SU-DHL-6 (cell line): ENCODE measurements around the gene SAG.

Experiments used
- H2AFZ ChIP-seq: fragments of 200-600 bp; sonication (generic); 2 replicates; pipeline ENCODE4 v1.6.1; 2014; ENCODE audit warnings: low read depth, mild to moderate bottlenecking, moderate library complexity, mixed read lengths, antibody characterized with exemption, low read length; ENCODE audit not compliant: severe bottlenecking
- H3F3A ChIP-seq: fragments of 200-600 bp; shearing (Covaris generic); 2 replicates; pipeline ENCODE4 v1.6.0; 2016; ENCODE audit warnings: antibody characterized with exemption, mild to moderate bottlenecking; ENCODE audit not compliant: insufficient read depth
- H3K27ac ChIP-seq: fragments of 200-600 bp; sonication (generic); 2 replicates; pipeline ENCODE4 v1.5.1; 2016; ENCODE audit warnings: low read depth, mild to moderate bottlenecking, low read length, moderate library complexity, mixed read lengths
- H3K27me3 ChIP-seq: fragments of 200-600 bp; sonication (generic), shearing (Covaris generic); 2 replicates; pipeline ENCODE4 v1.6.0; 2014; ENCODE audit warnings: mild to moderate bottlenecking, low read length
- H3K36me3 ChIP-seq: fragments of 200-600 bp; sonication (generic); 2 replicates; pipeline ENCODE4 v1.6.1; 2014; ENCODE audit warnings: mild to moderate bottlenecking, low read length, mixed read lengths
- H3K4me2 ChIP-seq: fragments of 300-600, 200-600 bp; shearing (Covaris generic), sonication (generic); 2 replicates; pipeline ENCODE4 v1.6.0; 2014; ENCODE audit warnings: low read length, low read depth, mild to moderate bottlenecking; ENCODE audit not compliant: poor library complexity, severe bottlenecking
- H3K4me3 ChIP-seq: fragments of 200-600 bp; sonication (generic); 2 replicates; pipeline ENCODE4 v1.5.1; 2014; ENCODE audit warnings: antibody characterized with exemption, low read length, mild to moderate bottlenecking, mixed read lengths; ENCODE audit not compliant: insufficient read depth, poor library complexity, severe bottlenecking
- H3K79me2 ChIP-seq: fragments of 200-600 bp; sonication (generic); 2 replicates; pipeline ENCODE4 v1.6.1; 2014; ENCODE audit warnings: mild to moderate bottlenecking, low read length, moderate library complexity; ENCODE audit not compliant: insufficient read depth
- H3K9ac ChIP-seq: fragments of 200-600 bp; sonication (generic); 2 replicates; pipeline ENCODE4 v1.7.0; 2014; ENCODE audit warnings: mild to moderate bottlenecking, low read length
- H3K9me2 ChIP-seq: fragments of 200-600 bp; sonication (generic); replicated peaks from 2 replicates; pipeline ENCODE4 v1.6.1; 2014; ENCODE audit warnings: low read length; ENCODE audit not compliant: insufficient read depth
- H3K9me3 ChIP-seq: fragments of 200-600 bp; sonication (generic); 2 replicates; pipeline ENCODE4 v1.6.1; 2014; ENCODE audit warnings: low read length, mixed read lengths; ENCODE audit not compliant: insufficient read depth
- H4K20me1 ChIP-seq: fragments of 200-600 bp; sonication (generic); 2 replicates; pipeline ENCODE4 v1.6.1; 2014; ENCODE audit warnings: low read depth, mild to moderate bottlenecking, antibody characterized with exemption, low read length, moderate library complexity, mixed read lengths
- CTCF ChIP-seq: fragments of 200-600 bp; sonication (generic); IDR thresholded peaks from one replicate; pipeline ENCODE4 v1.5.1; 2017; ENCODE audit warnings: antibody characterized with exemption, mild to moderate bottlenecking, low read length, moderate library complexity; ENCODE audit not compliant: insufficient read depth, poor library complexity, severe bottlenecking
- EZH2phosphoT487 ChIP-seq: fragments of 200-600 bp; sonication (generic), shearing (Covaris generic); conservative IDR thresholded peaks from 2 replicates; pipeline ENCODE4 v1.6.1; 2018; ENCODE audit warnings: mild to moderate bottlenecking, antibody characterized with exemption, low read length, moderate library complexity, mixed read lengths

SAG gene

GRCh38 chr2:233263045-233263570 lies 44.5 kb upstream of the SAG start:
- Histone ChIP-seq H3K9me3 (no peaks in the 10 kb centered on the region), H3K27me3 (no peaks in the 10 kb centered on the region), H3K4me3 (no peak overlapping the region), H3K9me2 (no peaks in the 10 kb centered on the region), H3K4me2 (no peak overlapping the region), H4K20me1 (no peaks in the 10 kb centered on the region; the same call in 1 of the 2 replicates), H3F3A (no peaks in the 10 kb centered on the region), H3K27ac (no peak overlapping the region), H2AFZ (no peak overlapping the region), H3K36me3 (peaks cover 16% of the 10 kb centered on the region; the same call in 1 of the 2 replicates), H3K79me2 (peaks cover 22% of the 10 kb centered on the region), H3K9ac (no peak overlapping the region)
- TF ChIP-seq EZH2phosphoT487 = no peak
- no peak for TF ChIP-seq CTCF

GRCh38 chr2:233264667-233265066 lies 42.9 kb upstream of the SAG start:
- no peaks in the 10 kb centered on the region for H3K27me3 ChIP-seq
- no peak overlapping the region for H3K4me3 ChIP-seq
- H3K79me2 ChIP-seq = peaks cover 6% of the 10 kb centered on the region; the same call in 1 of the 2 replicates
- H3K9ac ChIP-seq = no peak overlapping the region
- no peak overlapping the region for H2AFZ ChIP-seq
- H3K9me3 ChIP-seq = no peaks in the 10 kb centered on the region
- peaks cover 21% of the 10 kb centered on the region; the same call in 1 of the 2 replicates for H3K36me3 ChIP-seq
- TF ChIP-seq EZH2phosphoT487 = no peak
- no peak for TF ChIP-seq CTCF
- no peak overlapping the region for H3K27ac ChIP-seq
- no peaks in the 10 kb centered on the region for H4K20me1 ChIP-seq
- 0 out of 2 replicates have a peak, but pooled peaks cover 2% of the 10 kb centered on the region for H3F3A ChIP-seq
- no peak overlapping the region for H3K4me2 ChIP-seq
- H3K9me2 ChIP-seq = no peaks in the 10 kb centered on the region

- Histone ChIP-seq H3K27me3 (no peaks in the 10 kb centered on the region), H3K9ac (no peak overlapping the region), H3K36me3 (peaks cover 25% of the 10 kb centered on the region; the same call in 1 of the 2 replicates), H3K79me2 (peaks cover 5% of the 10 kb centered on the region; the same call in 1 of the 2 replicates), H3K4me2 (no peak overlapping the region), H3K4me3 (no peak overlapping the region), H3K9me3 (no peaks in the 10 kb centered on the region), H3F3A (0 out of 2 replicates have a peak, but pooled peaks cover 2% of the 10 kb centered on the region), H4K20me1 (no peaks in the 10 kb centered on the region), H2AFZ (no peak overlapping the region), H3K9me2 (no peaks in the 10 kb centered on the region), H3K27ac (no peak overlapping the region)
- TF ChIP-seq EZH2phosphoT487 (no peak), CTCF (no peak)
These were observed 41.7 kb upstream of the SAG start for GRCh38 chr2:233265899-233266431.
